Caco-2 (cell line): Measurements from ENCODE around the gene CHD8. TPM values are rescaled to one million over a fixed set of nuclear protein-coding genes. Genes with fewer than 3 reads are reported as not detected.
"Not testable (repeated sequence)": the region's sequence is repeated elsewhere in the genome, so short reads cannot be mapped to it uniquely, and the experiment has no call there.

ENCODE experiments used
- BruUV-seq: library from RNA; stranded (reverse); fragments of 400-500 nt; replicated peaks from 2 replicates; lab custom pipeline; 2021; lab: Mats Ljungman, UMichigan
- CTCF ChIA-PET: fragments of 300-600 bp; sonication (Branson Sonifier 250); formaldehyde crosslinking; loops from one replicate; lab custom pipeline; 2022; ENCODE audit warnings: antibody characterized with exemption; lab: Charles Lee
- POLR2A ChIA-PET: fragments of 300-600 bp; sonication (Branson Sonifier 250); formaldehyde crosslinking; loops from one replicate; lab custom pipeline; 2022; ENCODE audit warnings: antibody characterized with exemption; lab: Charles Lee
- DNase-seq, 2 experiments: peaks; one replicate each; pipeline versions ENCODE4 v3.0.0 to v3.0.0-alpha.2; 2020 to 2022
- H3K27me3 ChIP-seq: replicated peaks from 2 replicates; pipeline ENCODE4 v1.6.0; 2011; ENCODE audit warnings: low read length; ENCODE audit not compliant: control insufficient read depth, insufficient read depth
- H3K36me3 ChIP-seq: 2 replicates; pipeline ENCODE4 v1.5.1; 2011; ENCODE audit warnings: low read length; ENCODE audit not compliant: control insufficient read depth, insufficient read depth
- H3K4me1 ChIP-seq: fragments of 250-450 bp; sonication (Bioruptor Pico); 2 replicates; pipeline ENCODE4 v1.5.1; 2020; ENCODE audit warnings: mild to moderate bottlenecking
- H3K4me3 ChIP-seq: 2 replicates; pipeline ENCODE4 v1.5.1; 2011; ENCODE audit warnings: low read depth, mild to moderate bottlenecking, control low read depth, low read length
- H3K9me3 ChIP-seq: fragments of 250-450 bp; sonication (Bioruptor Pico); 2 replicates; pipeline ENCODE4 v1.5.1; 2020; ENCODE audit warnings: mild to moderate bottlenecking, moderate library complexity
- H3K27ac Mint-ChIP-seq: one replicate; pipeline ENCODE4 v1.8.0; 2022; ENCODE audit warnings: mixed read lengths; ENCODE audit not compliant: unreplicated experiment
- H3K27me3 Mint-ChIP-seq: one replicate; pipeline ENCODE4 v1.8.0; 2022; ENCODE audit warnings: mixed read lengths; ENCODE audit not compliant: insufficient read depth, unreplicated experiment
- H3K36me3 Mint-ChIP-seq: one replicate; pipeline ENCODE4 v1.8.0; 2022; ENCODE audit warnings: mild to moderate bottlenecking, mixed read lengths; ENCODE audit not compliant: insufficient read depth, unreplicated experiment
- H3K4me1 Mint-ChIP-seq: one replicate; pipeline ENCODE4 v1.8.0; 2022; ENCODE audit warnings: low read depth, mixed read lengths; ENCODE audit not compliant: unreplicated experiment
- H3K4me3 Mint-ChIP-seq: one replicate; pipeline ENCODE4 v1.8.0; 2022; ENCODE audit warnings: mild to moderate bottlenecking, moderate library complexity, mixed read lengths; ENCODE audit not compliant: unreplicated experiment
- H3K9me3 Mint-ChIP-seq: one replicate; pipeline ENCODE4 v1.8.0; 2022; ENCODE audit warnings: mixed read lengths; ENCODE audit not compliant: unreplicated experiment
- CTCF ChIP-seq, 2 experiments: fragments of 200-600 bp in 1 of 2; IDR thresholded peaks; 1 replicate in 1 of 2; 2 replicates in 1 of 2; pipeline versions ENCODE4 v1.5.1 to v1.8.0; 2011 to 2022; ENCODE audit warnings: antibody characterized with exemption in 1 of 2, control low read depth in 1 of 2, inconsistent platforms in 1 of 2, low read depth in 1 of 2, low read length in 1 of 2, mild to moderate bottlenecking in 1 of 2, moderate library complexity in 1 of 2; ENCODE audit not compliant: insufficient read depth in 1 of 2, severe bottlenecking in 1 of 2, unreplicated experiment in 1 of 2
- intact Hi-C: fragments of 100-400 bp; cut with micrococcal nuclease; formaldehyde crosslinking; loops from one replicate; pipeline ENCODE4 v1.10.0; 2022; ENCODE audit not compliant: unreplicated experiment
- total RNA-seq: library from RNA; stranded (reverse); gene quantifications from 2 replicates; pipeline ENCODE4 v1.2.3, GENCODE V29; 2022

CHD8 gene
- total RNA-seq, 1 experiment from 2014 or later: 89.8 TPM

GRCh38 chr14:21455592-21455911 lies 371 bp downstream of the CHD8 start:
- CTCF ChIA-PET: interaction anchor here (0.5 to 2.3 kb wide), 11 partner anchors 15 to 148 kb away, joined by 3 to 17 read pairs (median 4); partner anchors contain the start of genes METTL3, RAB2B, SALL2 and SUPT16H
- peak overlapping the region; percentile 75 for H3K4me3 ChIP-seq
- Mint-ChIP-seq H3K27ac (peak overlapping the region; percentile 97), H3K9me3 (no peaks in the 10 kb centered on the region), H3K4me3 (peak overlapping the region; percentile 95), H3K27me3 (no peaks in the 10 kb centered on the region), H3K36me3 (peaks cover 24% of the 10 kb centered on the region), H3K4me1 (peaks cover 10% of the 10 kb centered on the region)
- no peaks in the 10 kb centered on the region for H3K27me3 ChIP-seq
- POLR2A ChIA-PET: interaction anchor here (0.6 to 3.0 kb wide), 11 partner anchors 10 to 1001 kb away, joined by 3 to 35 read pairs (median 5); partner anchors contain the start of genes APEX1, METTL3, OSGEP and RAB2B
- TF ChIP-seq CTCF (IDR thresholded peaks at IDR 0.05; ENCODE audit: insufficient read depth in 1 of 2, low read depth in 1 of 2, low read length in 1 of 2, severe bottlenecking in 1 of 2, unreplicated experiment in 1 of 2): no peak
- H3K36me3 ChIP-seq: no peaks in the 10 kb centered on the region; the same call in 1 of the 2 replicates
- no peak for DNase-seq
- intact Hi-C loops: no loop called here
- TSS peak; percentile 50 for BruUV-seq
- H3K4me1 ChIP-seq: peaks cover 3% of the 10 kb centered on the region; the same call in 1 of the 2 replicates
- no peaks in the 10 kb centered on the region for H3K9me3 ChIP-seq

GRCh38 chr14:21454843-21455544 lies 929 bp downstream of the CHD8 start:
- Mint-ChIP-seq H3K4me1 (peaks cover 10% of the 10 kb centered on the region), H3K27me3 (no peaks in the 10 kb centered on the region), H3K27ac (peak overlapping the region; percentile 97), H3K36me3 (peaks cover 22% of the 10 kb centered on the region), H3K9me3 (no peaks in the 10 kb centered on the region), H3K4me3 (peak overlapping the region; percentile 95)
- peak overlapping the region; percentile 75 for H3K4me3 ChIP-seq
- H3K36me3 ChIP-seq: no peaks in the 10 kb centered on the region; the same call in 1 of the 2 replicates
- DNase-seq: peak in 1 of 2 experiments; percentile 14
- no peaks in the 10 kb centered on the region for H3K9me3 ChIP-seq
- ChIA-PET POLR2A (interaction anchor here (0.9 to 3.0 kb wide), 6 partner anchors 18 to 147 kb away, joined by 4 to 35 read pairs (median 8); partner anchors contain the start of genes METTL3, RAB2B, SALL2 and TOX4), CTCF (interaction anchor here (2.0 to 2.3 kb wide), 3 partner anchors 18 to 56 kb away, joined by 8 to 17 read pairs (median 16); partner anchors contain the start of genes METTL3, RAB2B and TOX4)
- H3K27me3 ChIP-seq: no peaks in the 10 kb centered on the region
- no peak for TF ChIP-seq CTCF (IDR thresholded peaks at IDR 0.05; ENCODE audit: insufficient read depth in 1 of 2, low read depth in 1 of 2, low read length in 1 of 2, severe bottlenecking in 1 of 2, unreplicated experiment in 1 of 2)
- BruUV-seq: no TSS peak
- intact Hi-C loops: no loop called here
- H3K4me1 ChIP-seq: peaks cover 3% of the 10 kb centered on the region; the same call in 1 of the 2 replicates

GRCh38 chr14:21449899-21450216 lies 6.1 kb downstream of the CHD8 start:
- CTCF ChIA-PET: no interaction called here
- Mint-ChIP-seq H3K27me3 (no peaks in the 10 kb centered on the region), H3K36me3 (peaks cover 17% of the 10 kb centered on the region), H3K4me3 (no peak overlapping the region), H3K4me1 (peaks cover 10% of the 10 kb centered on the region), H3K9me3 (no peaks in the 10 kb centered on the region), H3K27ac (no peak overlapping the region)
- no peak for DNase-seq
- Histone ChIP-seq H3K27me3 (no peaks in the 10 kb centered on the region), H3K36me3 (no peaks in the 10 kb centered on the region), H3K4me1 (no peaks in the 10 kb centered on the region), H3K4me3 (no peak overlapping the region), H3K9me3 (no peaks in the 10 kb centered on the region)
- TF ChIP-seq CTCF (IDR thresholded peaks at IDR 0.05; ENCODE audit: insufficient read depth in 1 of 2, low read depth in 1 of 2, low read length in 1 of 2, severe bottlenecking in 1 of 2, unreplicated experiment in 1 of 2): no peak
- BruUV-seq: no TSS peak
- intact Hi-C loops: no loop called here
- POLR2A ChIA-PET: no interaction called here

- H3K27ac Mint-ChIP-seq, DNase-seq, H3K9me3 Mint-ChIP-seq, CTCF ChIA-PET, BruUV-seq, H3K4me1 Mint-ChIP-seq, H3K4me1 ChIP-seq, POLR2A ChIA-PET, H3K4me3 Mint-ChIP-seq, H3K27me3 Mint-ChIP-seq, H3K4me3 ChIP-seq, intact Hi-C loops, H3K27me3 ChIP-seq, H3K9me3 ChIP-seq, H3K36me3 ChIP-seq: not testable (repeated sequence)
- H3K36me3 Mint-ChIP-seq: peaks cover 21% of the 10 kb centered on the region
Observed at GRCh38 chr14:21442657-21443056, 13.3 kb downstream of the CHD8 start.
